Right cardiac atrium (tissue), 5 donors: ENCODE results near the gene SMAD6. TPM values are rescaled to one million over a fixed set of nuclear protein-coding genes. Genes with fewer than 3 reads are reported as not detected.
"Not testable (repeated sequence)": the region's sequence is repeated elsewhere in the genome, so short reads cannot be mapped to it uniquely, and the experiment has no call there.

Source experiments
- ATAC-seq, 2 donors: fragments of 200-7000 bp; cut with Tn5 transposase; one replicate each; pipeline versions ENCODE4 v1.8.0 to v1.9.1; 2020; ENCODE audit warnings: moderate library complexity in 2 of 2, mild to moderate bottlenecking in 1 of 2
- DNase-seq, 3 donors: peaks; one replicate each; pipeline ENCODE4 v3.0.0-alpha.2; 2020
- H3K27ac ChIP-seq: one replicate; pipeline ENCODE4 v1.5.1; 2013; ENCODE audit warnings: mild to moderate bottlenecking, low read length, control low read depth, moderate library complexity
- H3K27me3 ChIP-seq: one replicate; pipeline ENCODE4 v1.6.1; 2013; ENCODE audit not compliant: control insufficient read depth, insufficient read depth
- H3K4me1 ChIP-seq: one replicate; pipeline ENCODE4 v1.6.1; 2013; ENCODE audit warnings: low read length; ENCODE audit not compliant: control insufficient read depth, insufficient read depth
- H3K4me3 ChIP-seq: one replicate; pipeline ENCODE4 v1.5.1; 2013; ENCODE audit warnings: low read length, control low read depth
- H3K9me3 ChIP-seq: one replicate; pipeline ENCODE4 v1.6.1; 2013; ENCODE audit warnings: low read length; ENCODE audit not compliant: control insufficient read depth
- WGBS: extraction: QIAGEN DNeasy Blood & Tissue Kit; methylation state at CpG from one replicate; pipeline ENCODE4 v1.1.7; 2013; 5-methylcytosine and 5-hydroxymethylcytosine counted together
- intact Hi-C, 4 donors: fragments of 100-400 bp; cut with DNase I; formaldehyde crosslinking; loops; one replicate each; pipeline versions ENCODE4 v1.11.0 to v1.14.0; 2022 to 2023
- polyA plus RNA-seq: library from polyadenylated mRNA; stranded (reverse); fragments of 200-250 nt; gene quantifications from one replicate; pipeline ENCODE4 v1.2.3, GENCODE V29; 2013
- total RNA-seq, 4 donors: library from RNA; stranded (reverse); fragmentation: NEBNext Ultra II Directional; extraction: Animal tissue kit (Norgen Biotek cat#: 25700); gene quantifications; one replicate each; pipeline ENCODE4 v1.2.1, GENCODE V29; 2021
- donor health status: healthy with polysubstance abuse.
- donor health status: DM: no; HTN: yes; CAD: no.
- donor health status: DM: no; HTN: no; CAD: no.
- donor health status: DM: no; HTN: yes; CAD: no; lungs with severe emphysema.
- donor health status: DM: yes; HTN: yes; CAD: no.

The SMAD6 gene
- total and polyA plus RNA-seq, 5 donors: 31.6 to 68.8 (median 63.0) TPM

DNA sequence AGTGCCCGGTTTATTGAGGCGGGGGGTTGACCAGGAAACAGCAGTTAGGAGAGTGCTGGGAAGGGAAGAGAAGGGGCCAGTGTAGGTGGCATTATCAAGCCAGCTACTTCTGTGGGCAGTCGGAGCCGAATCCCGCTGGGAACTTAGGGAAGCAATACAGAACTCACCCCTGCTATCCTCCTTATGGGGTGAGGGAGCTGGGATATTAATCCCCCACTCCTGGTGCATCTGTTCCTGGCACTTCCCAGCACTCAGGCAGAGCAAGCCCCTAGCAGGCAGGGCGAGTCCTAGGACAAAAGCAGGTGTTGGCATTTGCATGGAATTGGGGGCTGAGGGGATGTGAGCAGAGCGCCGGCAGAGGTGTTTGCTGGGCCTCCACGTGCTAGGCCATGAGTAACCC lies 48.6 kb downstream of the SMAD6 start:
- intact Hi-C loops: no loop called here
- WGBS: 66% methylated on average over 9 of the region's 9 CpGs
- Histone ChIP-seq H3K9me3 (no peaks in the 10 kb centered on the region), H3K4me3 (no peak overlapping the region), H3K27ac (peak overlapping the region; percentile 8), H3K27me3 (no peaks in the 10 kb centered on the region), H3K4me1 (peaks cover 55% of the 10 kb centered on the region)
- ATAC-seq (peak in 1 of 2 donors; percentile 9), DNase-seq (peak in 1 of 3 donors; percentile 11)

DNA sequence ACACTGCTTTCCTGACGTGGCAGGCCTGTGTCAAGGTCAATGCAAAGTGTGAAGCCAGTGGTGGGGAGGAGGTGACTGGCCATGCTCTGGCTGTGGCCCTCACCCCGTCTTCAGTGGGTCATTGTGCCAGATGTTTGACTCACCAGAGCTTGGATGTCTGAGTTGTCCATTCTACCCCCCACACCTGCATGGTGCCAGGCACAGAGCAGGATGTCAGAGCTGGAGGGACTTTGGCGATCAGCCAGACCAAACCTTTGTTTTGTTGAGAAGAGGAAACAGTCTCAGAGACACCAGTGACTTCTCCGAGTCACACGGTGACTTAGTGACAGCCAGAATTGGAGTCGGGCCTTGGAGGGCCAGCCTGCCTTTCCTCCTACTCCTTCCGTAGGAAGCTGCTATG lies 49.5 kb downstream of the SMAD6 start:
- no peaks in the 10 kb centered on the region for H3K9me3 ChIP-seq
- WGBS: 24% methylated on average over 7 of the region's 7 CpGs
- no peak overlapping the region for H3K4me3 ChIP-seq
- peaks cover 49% of the 10 kb centered on the region for H3K4me1 ChIP-seq
- ATAC-seq: peak; percentile 20 to 29
- intact Hi-C loops: no loop called here
- no peaks in the 10 kb centered on the region for H3K27me3 ChIP-seq
- no peak for DNase-seq
- peak overlapping the region; percentile 8 for H3K27ac ChIP-seq

DNA sequence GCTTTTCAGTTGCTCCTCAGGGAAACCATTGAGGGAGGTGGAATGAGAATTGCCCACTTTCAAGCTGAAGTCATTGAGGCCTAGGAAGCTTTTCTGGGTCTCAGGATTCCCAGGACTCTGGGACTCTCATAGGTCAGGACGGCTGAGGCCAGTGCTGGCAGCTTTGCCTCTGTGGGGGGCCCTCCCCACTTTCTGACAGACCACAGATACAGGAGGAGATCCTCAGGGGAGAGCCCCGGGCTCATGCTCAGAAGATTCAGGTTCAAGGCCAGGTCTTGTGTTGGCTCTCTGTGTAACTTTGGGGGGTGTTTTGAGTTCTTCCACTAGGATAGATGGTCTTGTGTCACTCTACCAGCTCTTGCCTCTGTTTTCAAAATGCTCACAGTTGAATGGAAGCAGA lies 50.0 kb downstream of the SMAD6 start:
- intact Hi-C loops: no loop called here
- peak overlapping the region; percentile 57 for H3K27ac ChIP-seq
- WGBS: 28% methylated on average over 2 of the region's 2 CpGs
- H3K9me3 ChIP-seq: no peaks in the 10 kb centered on the region
- H3K4me1 ChIP-seq: peaks cover 51% of the 10 kb centered on the region
- H3K27me3 ChIP-seq: no peaks in the 10 kb centered on the region
- ATAC-seq (no peak), DNase-seq (peak in 1 of 3 donors; percentile 56)
- H3K4me3 ChIP-seq: no peak overlapping the region

DNA sequence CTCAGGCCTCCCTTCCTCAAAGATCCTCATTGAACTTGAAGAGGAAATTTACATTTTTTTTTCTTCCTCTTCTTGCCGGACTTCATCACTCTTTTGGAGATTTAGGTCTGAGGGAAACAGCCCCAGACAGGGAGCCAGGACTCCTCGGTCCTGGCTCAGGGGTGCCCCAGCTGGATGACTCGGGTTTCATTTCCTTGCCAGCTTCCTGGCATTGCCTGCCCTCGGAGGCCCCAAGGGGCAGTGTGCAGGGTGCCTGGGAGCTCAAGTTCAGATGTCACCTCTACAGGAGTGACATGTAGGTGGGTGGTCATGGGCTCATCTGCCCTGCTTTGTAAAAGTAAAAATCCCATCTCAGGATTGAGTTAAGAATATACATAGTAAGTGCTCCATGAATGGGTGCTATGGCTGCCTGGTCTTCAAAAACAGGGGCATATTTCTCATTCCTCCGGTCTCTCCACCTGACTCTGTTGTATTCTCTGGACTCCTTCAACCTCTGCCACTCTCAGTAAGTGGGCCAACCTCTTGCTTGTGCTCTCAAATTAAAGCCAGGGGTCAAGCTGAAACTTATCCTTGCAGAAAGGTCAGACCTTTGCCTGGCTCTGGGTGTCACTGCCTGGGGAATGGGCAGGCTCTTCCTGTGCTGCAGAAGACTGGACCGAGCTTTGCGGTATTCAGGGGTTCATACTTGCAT lies 51.8 kb downstream of the SMAD6 start:
- no peak overlapping the region for H3K4me3 ChIP-seq
- DNase-seq (peak in 1 of 3 donors; percentile 58), ATAC-seq (no peak)
- intact Hi-C loops: no loop called here
- WGBS: 49% methylated on average over 7 of the region's 7 CpGs
- H3K27ac ChIP-seq: peak overlapping the region; percentile 47
- H3K9me3 ChIP-seq: no peaks in the 10 kb centered on the region
- H3K4me1 ChIP-seq: peaks cover 52% of the 10 kb centered on the region
- no peaks in the 10 kb centered on the region for H3K27me3 ChIP-seq

DNA sequence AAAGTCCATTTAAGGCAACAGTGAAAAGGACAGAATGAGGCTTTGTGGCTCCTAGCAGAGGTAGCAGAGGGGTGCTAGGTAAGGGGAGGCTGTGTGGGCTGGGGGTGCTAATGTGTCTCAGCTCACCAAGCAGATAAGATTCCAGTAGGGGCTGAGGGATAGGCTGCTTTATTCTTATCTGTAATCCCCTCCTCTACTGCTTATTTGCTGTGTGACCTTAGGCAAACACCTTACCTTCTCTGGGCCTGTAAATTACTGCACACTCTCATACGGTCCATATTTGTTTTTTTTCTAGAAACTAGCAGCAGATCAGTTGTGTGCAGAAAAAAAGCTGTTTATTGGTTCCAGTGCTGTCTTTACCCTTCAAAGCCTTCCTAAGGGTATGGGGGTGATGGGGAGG lies 52.8 kb downstream of the SMAD6 start:
- Histone ChIP-seq H3K4me3 (no peak overlapping the region), H3K9me3 (no peaks in the 10 kb centered on the region), H3K27ac (no peak overlapping the region), H3K4me1 (peaks cover 48% of the 10 kb centered on the region), H3K27me3 (no peaks in the 10 kb centered on the region)
- DNase-seq (no peak), ATAC-seq (no peak)
- WGBS: 90% methylated on average over 1 of the region's 1 CpG
- intact Hi-C loops: no loop called here

DNA sequence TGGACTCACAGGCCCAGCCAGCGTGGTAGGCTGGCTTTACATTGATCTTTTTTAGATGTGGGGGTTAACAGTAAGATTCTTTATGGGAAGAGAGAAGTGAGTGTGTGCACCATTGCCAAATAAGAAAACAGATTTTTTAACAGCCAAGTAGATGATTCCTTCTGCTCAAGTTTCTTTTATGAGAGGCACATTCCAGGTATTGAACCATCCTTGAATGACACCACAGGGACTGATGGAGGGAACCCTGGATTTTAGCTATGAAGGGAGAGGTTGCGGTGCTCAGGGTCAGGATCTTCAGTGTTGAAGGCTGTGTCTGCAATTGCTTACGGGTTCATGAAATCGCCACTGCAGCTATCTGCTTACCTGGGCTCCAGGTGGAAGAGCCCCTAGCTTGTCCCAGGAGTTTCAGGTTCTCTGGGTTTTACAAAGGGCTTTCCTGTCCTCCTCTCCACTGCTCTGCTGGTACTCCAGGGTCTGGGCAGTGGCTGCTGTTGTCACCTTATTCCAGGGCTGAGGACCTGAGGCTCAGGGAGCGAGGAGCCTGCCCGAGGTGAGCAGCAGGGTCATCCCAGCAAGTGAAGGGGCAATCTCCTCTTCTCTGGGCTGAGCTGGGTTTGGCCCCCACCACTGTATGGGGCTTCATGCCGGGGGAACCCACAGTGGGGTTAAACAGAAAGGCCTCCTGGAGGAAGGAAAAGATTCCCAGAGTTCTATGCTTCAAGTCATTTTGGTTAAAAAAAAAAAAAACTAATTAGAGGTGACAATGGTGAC lies 53.4 kb downstream of the SMAD6 start:
- WGBS: 91% methylated on average over 7 of the region's 7 CpGs
- no peaks in the 10 kb centered on the region for H3K27me3 ChIP-seq
- H3K4me3 ChIP-seq: no peak overlapping the region
- intact Hi-C loops: no loop called here
- peak overlapping the region; percentile 46 for H3K27ac ChIP-seq
- DNase-seq (peak in 1 of 3 donors; percentile 22), ATAC-seq (no peak)
- H3K9me3 ChIP-seq: no peaks in the 10 kb centered on the region
- peaks cover 47% of the 10 kb centered on the region for H3K4me1 ChIP-seq

DNA sequence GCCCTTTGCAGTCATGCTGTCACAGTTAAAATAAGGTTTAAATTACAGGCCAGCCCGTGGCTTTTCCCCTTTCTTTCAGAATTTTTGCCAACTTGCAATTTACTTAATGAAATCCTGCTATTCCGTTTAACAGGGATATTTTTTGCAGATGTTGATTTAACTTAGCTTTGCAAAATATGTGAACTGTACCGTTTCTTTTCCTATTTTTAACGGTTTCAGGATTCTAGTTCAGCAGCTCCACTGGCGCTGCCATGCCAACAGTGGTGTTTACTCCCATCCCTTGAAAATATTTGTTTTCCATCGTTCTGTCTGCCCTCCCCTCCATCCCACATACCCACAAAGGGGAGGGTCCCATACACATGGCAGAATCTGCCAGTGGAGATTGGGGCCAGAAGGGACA lies 54.3 kb downstream of the SMAD6 start:
- Histone ChIP-seq H3K27ac (peak overlapping the region; percentile 46), H3K9me3 (no peaks in the 10 kb centered on the region), H3K4me3 (no peak overlapping the region), H3K4me1 (peaks cover 45% of the 10 kb centered on the region), H3K27me3 (no peaks in the 10 kb centered on the region)
- DNase-seq: peak in 1 of 3 donors; percentile 20
- ATAC-seq: no peak
- intact Hi-C loops: no loop called here
- WGBS: 35% methylated on average over 6 of the region's 6 CpGs

DNA sequence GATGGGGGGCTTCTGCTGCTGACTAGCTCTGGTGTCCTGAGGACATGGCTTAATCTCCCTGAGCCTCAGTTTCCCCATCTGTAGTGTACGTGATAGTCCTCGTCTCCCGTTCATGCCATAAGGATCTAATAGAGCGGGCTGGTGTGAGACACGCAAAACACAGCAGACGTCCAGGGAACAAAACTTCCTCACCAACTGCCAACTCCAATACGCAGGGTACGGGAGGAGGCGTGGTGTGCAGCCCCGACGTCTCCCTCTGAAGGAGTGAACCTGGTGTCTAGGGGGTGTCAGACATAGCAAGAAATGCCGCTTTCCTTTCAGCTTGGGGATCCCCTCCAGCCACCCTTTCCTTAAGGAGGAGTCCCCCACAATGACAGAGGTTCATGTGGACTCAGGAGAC lies 55.0 kb downstream of the SMAD6 start:
- ATAC-seq (peak in 1 of 2 donors; percentile 22), DNase-seq (peak; percentile 25 to 71 (median 26))
- H3K4me3 ChIP-seq: no peak overlapping the region
- no peaks in the 10 kb centered on the region for H3K27me3 ChIP-seq
- peak overlapping the region; percentile 46 for H3K27ac ChIP-seq
- 53% methylated on average over 12 of the region's 12 CpGs for WGBS
- no peaks in the 10 kb centered on the region for H3K9me3 ChIP-seq
- intact Hi-C loops: no loop called here
- H3K4me1 ChIP-seq: peaks cover 45% of the 10 kb centered on the region

DNA sequence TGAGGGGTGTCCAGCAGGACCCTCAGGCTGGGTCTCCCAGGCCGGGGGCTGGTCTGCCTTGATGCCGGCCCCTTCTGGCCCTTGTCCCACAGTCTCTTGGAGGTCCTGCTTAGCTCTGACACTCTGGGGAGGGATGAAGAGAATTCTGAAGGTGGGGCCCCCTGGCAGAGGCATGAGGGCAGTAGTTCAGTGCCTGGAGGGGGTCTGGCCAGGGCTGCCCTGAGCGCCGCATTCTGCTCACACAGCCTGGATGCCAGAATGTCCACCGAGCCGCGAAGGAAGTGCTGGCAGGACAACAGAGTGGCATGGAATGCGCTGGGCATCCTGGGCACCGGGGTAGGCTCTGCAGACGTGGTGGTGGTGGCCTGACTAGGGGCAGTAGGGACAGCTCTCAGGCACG lies 55.5 kb downstream of the SMAD6 start:
- ATAC-seq: peak in 1 of 2 donors; percentile 28
- intact Hi-C loops: no loop called here

DNA sequence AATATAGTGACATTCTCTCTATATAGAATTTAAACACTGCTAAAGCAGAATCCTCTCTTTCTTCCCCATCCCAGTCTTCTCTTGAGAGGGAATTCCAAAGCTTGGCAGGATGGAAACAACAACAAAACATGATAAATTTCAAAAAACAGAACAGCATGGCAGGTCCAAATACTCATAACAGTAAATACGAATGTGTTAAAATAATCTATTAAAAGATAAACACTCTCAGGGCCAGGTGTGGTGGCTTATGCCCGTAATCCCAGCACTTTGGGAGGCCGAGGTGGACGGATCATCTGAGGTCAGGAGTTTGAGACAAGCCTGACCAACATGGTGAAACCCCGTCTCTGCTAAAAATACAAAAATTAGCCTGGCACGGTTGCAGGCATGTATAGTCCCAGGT lies 56.2 kb downstream of the SMAD6 start:
- H3K4me1 ChIP-seq: peaks cover 54% of the 10 kb centered on the region
- H3K27me3 ChIP-seq, ATAC-seq, H3K9me3 ChIP-seq, H3K27ac ChIP-seq, intact Hi-C loops, H3K4me3 ChIP-seq, DNase-seq: not testable (repeated sequence)
- WGBS: 45% methylated on average over 6 of the region's 6 CpGs

More for the DNA sequence above, 55.5 kb downstream of the SMAD6 start:
- H3K27me3 ChIP-seq: no peaks in the 10 kb centered on the region
- peak in 2 of 3 donors; percentile 31 to 68 for DNase-seq
- peak overlapping the region; percentile 46 for H3K27ac ChIP-seq
- H3K4me1 ChIP-seq: peaks cover 47% of the 10 kb centered on the region
- H3K9me3 ChIP-seq: no peaks in the 10 kb centered on the region
- no peak overlapping the region for H3K4me3 ChIP-seq
- 44% methylated on average over 11 of the region's 11 CpGs for WGBS

DNA sequence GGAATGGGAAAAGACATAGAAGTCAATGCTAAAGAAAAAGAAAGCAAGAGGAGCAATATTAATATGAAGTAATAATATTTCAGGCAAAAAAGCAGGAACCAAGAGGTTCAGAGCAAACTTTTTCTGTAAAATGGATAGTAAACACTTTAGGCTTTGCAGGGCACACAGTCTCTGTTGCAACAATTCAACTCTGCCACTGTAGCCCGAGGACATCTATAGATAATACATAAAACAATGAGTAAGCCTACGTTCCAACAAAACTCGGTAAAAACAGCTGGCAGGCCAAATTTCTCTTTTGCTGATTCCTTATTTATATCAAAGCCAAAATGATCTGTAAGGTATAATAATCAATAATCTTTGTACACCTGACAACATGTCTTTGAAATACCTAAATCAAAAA lies 56.8 kb downstream of the SMAD6 start:
- Histone ChIP-seq H3K4me1 (peaks cover 55% of the 10 kb centered on the region), H3K4me3 (no peak overlapping the region), H3K9me3 (no peaks in the 10 kb centered on the region), H3K27ac (no peak overlapping the region), H3K27me3 (no peaks in the 10 kb centered on the region)
- 25% methylated on average over 3 of the region's 3 CpGs for WGBS
- intact Hi-C loops: no loop called here
- no peak for ATAC-seq
- DNase-seq: no peak
